Stomach (tissue), 4 donors: ENCODE results near the gene RETSAT.

Experiments
- EP300 ChIP-seq: sonication (generic); formaldehyde crosslinking; IDR thresholded peaks from one replicate; pipeline ENCODE4 v1.6.1; 2017; ENCODE audit warnings: antibody characterized with exemption
- POLR2A ChIP-seq, 4 donors: fragments of 450-650 bp; IDR thresholded peaks; one replicate each; pipeline ENCODE4 v1.6.1; 2016; ENCODE audit warnings: antibody characterized with exemption in 4 of 4, control low read depth in 2 of 4, mild to moderate bottlenecking in 1 of 4, moderate library complexity in 1 of 4
- POLR2AphosphoS5 ChIP-seq, 3 donors: sonication (generic); formaldehyde crosslinking; IDR thresholded peaks; one replicate each; pipeline ENCODE4 v1.6.1; 2016; ENCODE audit warnings: antibody characterized with exemption in 3 of 3
- TF ChIP-seq, protein P1 (sequence below), 7 experiments: fragments of 450-650 bp in 4 of 7; fragments of 200-600 bp in 3 of 7; sonication (generic) in 3 of 7; IDR thresholded peaks; one replicate each; pipeline ENCODE4 v1.5.1; 2016 to 2019; ENCODE audit warnings: antibody characterized with exemption in 7 of 7, control low read depth in 2 of 7, mild to moderate bottlenecking in 1 of 7

DNA sequence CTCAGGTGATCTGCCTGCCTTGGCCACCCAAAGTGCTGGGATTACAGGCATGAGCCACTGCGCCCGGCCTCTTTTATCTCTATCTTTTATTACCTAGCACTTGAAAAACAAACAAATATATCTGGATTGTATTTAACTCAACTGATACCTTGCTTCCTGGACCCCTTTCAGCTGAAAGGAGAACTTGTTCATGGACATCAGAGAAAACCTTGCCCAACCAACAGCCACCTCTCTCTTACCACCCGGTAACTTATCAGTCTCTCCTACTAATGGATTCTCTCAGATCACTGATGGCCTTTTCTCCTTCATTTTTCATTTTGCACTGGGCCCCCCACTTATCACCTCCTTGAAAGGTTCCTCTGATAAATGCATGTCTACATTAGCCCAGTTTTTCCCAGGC is 6.7 kb downstream of the RETSAT start:
- TF ChIP-seq, protein P1, sequence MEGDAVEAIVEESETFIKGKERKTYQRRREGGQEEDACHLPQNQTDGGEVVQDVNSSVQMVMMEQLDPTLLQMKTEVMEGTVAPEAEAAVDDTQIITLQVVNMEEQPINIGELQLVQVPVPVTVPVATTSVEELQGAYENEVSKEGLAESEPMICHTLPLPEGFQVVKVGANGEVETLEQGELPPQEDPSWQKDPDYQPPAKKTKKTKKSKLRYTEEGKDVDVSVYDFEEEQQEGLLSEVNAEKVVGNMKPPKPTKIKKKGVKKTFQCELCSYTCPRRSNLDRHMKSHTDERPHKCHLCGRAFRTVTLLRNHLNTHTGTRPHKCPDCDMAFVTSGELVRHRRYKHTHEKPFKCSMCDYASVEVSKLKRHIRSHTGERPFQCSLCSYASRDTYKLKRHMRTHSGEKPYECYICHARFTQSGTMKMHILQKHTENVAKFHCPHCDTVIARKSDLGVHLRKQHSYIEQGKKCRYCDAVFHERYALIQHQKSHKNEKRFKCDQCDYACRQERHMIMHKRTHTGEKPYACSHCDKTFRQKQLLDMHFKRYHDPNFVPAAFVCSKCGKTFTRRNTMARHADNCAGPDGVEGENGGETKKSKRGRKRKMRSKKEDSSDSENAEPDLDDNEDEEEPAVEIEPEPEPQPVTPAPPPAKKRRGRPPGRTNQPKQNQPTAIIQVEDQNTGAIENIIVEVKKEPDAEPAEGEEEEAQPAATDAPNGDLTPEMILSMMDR (IDR thresholded peaks at IDR 0.05) = no peak
- TF ChIP-seq POLR2A (IDR thresholded peaks at IDR 0.05) = no peak
- TF ChIP-seq EP300 = no peak
- TF ChIP-seq POLR2AphosphoS5 (IDR thresholded peaks at IDR 0.05) = no peak
